ENCODE measurements around the gene ARHGEF2.
"Not testable (repeated sequence)": the region's sequence is repeated elsewhere in the genome, so short reads cannot be mapped to it uniquely, and the experiment has no call there.

Gene ARHGEF2

GRCh38 chr1:155990005-155990739, 11.8 kb upstream of the ARHGEF2 start:
- DNase-seq (ENCODE audit: low spot score): no peak

- peak; percentile 85 for DNase-seq (ENCODE audit: low spot score)
Measured at GRCh38 chr1:155989242-155990004, 11.1 kb upstream of the ARHGEF2 start.

- not testable (repeated sequence) for DNase-seq (ENCODE audit: low spot score)
Measured at GRCh38 chr1:155984903-155985645, 6.7 kb upstream of the ARHGEF2 start.

- no peak for DNase-seq (ENCODE audit: low spot score)
Measured at GRCh38 chr1:155984341-155984740, 6.0 kb upstream of the ARHGEF2 start.

- DNase-seq (ENCODE audit: low spot score): peak; percentile 85
Measured at GRCh38 chr1:155983191-155984024, 5.1 kb upstream of the ARHGEF2 start.

GRCh38 chr1:155982106-155982505, 3.8 kb upstream of the ARHGEF2 start:
- DNase-seq (ENCODE audit: low spot score): no peak

- DNase-seq (ENCODE audit: low spot score): no peak
Measured at GRCh38 chr1:155981266-155982088, 3.1 kb upstream of the ARHGEF2 start.

- DNase-seq (ENCODE audit: low spot score): no peak
Measured at GRCh38 chr1:155979597-155980343, 1.4 kb upstream of the ARHGEF2 start.

- DNase-seq (ENCODE audit: low spot score): no peak
Measured at GRCh38 chr1:155978973-155979429, 654 bp upstream of the ARHGEF2 start.

- peak; percentile 80 for DNase-seq (ENCODE audit: low spot score)
Measured at GRCh38 chr1:155977690-155978324, 540 bp downstream of the ARHGEF2 start.

- DNase-seq (ENCODE audit: low spot score): no peak
Measured at GRCh38 chr1:155976913-155977689, 1.2 kb downstream of the ARHGEF2 start.

GRCh38 chr1:155976062-155976912, 2.1 kb downstream of the ARHGEF2 start:
- DNase-seq (ENCODE audit: low spot score): peak; percentile 82

GRCh38 chr1:155975375-155976061, 2.8 kb downstream of the ARHGEF2 start:
- DNase-seq (ENCODE audit: low spot score): no peak

GRCh38 chr1:155974208-155975115, 3.9 kb downstream of the ARHGEF2 start:
- DNase-seq (ENCODE audit: low spot score): no peak

- no peak for DNase-seq (ENCODE audit: low spot score)
Measured at GRCh38 chr1:155973723-155974122, 4.6 kb downstream of the ARHGEF2 start.
